GM19351 (cell line): ENCODE results near the gene CSAD.
"Not testable (repeated sequence)": the region's sequence is repeated elsewhere in the genome, so short reads cannot be mapped to it uniquely, and the experiment has no call there.

ENCODE experiments used
- ATAC-seq: cut with Tn5 transposase; IDR thresholded peaks from one replicate; pipeline ENCODE4 v1.9.1; 2021; ENCODE audit warnings: mild to moderate bottlenecking, moderate library complexity; ENCODE audit not compliant: unreplicated experiment

Gene CSAD

DNA sequence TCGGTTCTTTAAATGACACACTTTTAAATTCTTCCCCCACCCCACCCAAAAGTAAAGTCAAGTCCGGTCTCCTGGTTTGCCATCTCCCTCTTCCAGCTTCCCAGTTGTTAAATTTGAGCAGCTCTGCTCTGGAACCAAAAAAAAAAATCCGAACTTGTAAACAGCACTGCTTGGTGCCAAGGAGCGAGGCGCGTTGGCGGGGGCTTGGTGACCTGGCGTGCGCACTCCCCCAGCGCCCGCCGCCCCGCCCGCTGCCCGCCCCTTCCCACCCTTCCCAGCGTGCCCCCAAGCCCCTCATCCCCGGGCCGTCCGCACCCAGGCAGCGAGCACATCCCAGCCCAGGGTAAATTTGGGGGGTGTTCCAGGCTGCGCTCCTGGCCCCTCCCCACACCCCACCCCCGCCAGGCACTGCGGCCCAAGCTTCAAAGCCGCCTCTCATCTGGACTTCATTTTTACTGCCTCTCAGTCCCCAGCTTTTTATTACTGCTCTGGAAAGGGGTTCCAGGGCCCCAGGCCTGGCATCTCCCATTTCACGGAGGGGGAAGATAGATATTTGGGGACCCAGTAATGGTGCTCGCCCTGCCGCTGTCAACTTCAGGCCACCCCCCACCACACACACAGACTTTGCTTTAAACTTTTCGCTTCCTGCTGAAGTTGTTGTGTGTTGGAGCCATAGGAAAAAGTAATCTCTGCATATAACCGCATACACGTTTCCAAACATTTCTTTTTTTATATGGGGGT is 38.0 kb upstream of the CSAD start:
- ATAC-seq = no peak

DNA sequence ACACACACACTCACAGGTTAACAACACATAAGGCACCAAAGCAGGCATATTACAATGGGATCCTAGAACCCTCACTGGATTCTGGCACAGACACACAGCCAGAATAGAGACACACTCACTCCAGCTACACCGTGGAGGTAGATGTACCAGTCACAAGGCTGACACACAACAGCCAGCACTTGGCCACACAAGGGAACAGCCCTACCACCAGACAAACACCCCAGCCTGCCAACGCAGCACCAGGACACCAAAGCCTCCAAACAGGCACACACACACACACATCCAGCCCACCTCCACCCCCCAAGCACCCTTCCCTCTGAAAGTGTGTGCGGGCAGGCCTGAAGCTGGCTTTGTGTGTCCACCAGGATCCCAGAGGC is 37.2 kb upstream of the CSAD start:
- no peak for ATAC-seq

DNA sequence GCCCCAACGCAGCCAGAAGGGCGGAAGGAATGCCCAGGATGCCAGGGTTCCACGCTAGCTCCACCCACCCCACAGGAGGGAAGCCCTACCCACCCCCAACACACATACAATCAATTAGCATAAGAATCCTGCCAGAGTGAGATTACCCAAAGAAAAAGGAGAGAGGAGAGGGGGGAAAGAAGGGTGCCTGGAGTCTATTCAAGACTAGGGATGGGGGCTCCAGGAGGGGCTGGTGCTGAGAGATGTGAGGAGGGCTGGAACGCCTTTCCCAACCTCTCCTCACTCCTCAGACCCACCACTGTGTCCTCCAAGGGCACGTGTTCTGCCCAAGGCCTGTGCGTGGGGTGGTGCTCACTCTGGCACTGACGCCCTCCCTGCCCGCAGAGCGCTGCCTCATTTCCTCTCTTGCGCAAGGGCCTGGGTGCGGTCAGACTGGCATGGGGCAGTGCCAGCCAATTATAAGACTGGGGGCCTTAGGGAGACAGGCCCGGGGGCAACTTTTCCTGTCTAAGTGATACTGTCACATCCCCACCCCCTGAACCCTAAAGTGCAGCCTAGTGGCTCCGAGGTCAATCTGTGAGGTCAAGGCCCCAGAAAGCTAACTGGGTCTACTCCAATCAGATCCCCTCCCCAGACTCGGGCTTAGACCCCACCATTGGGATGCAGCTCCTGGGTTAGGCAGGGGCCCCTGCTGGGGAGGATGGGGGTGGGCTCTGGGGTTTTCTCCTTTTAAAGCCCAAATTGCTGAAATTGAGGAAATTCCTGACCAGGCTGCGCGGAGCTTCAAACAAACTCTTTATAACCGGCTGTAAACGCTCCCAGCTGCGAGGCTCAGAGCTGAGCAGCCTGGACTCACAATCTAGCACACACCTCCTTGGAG is 36.6 kb upstream of the CSAD start:
- no peak for ATAC-seq

DNA sequence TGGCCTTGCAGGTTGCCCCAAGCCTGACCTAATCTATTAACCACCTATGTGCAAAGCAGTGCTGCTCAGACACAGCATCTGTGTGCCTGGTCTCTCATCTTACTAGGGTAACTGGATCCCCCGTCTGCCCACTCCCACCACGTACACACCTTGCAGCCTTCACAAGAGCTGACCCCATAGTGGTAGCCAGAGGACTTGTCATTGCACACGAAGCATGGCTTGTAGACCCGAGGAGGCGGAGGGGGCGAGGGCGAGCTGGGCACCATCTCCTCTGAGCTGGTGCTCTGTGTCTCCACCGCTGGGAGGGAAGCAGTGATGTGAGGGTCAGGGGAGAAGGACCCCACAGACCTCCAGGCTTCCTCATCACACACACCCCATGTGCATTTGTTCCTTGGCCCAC is 34.8 kb upstream of the CSAD start:
- ATAC-seq = no peak

- no peak for ATAC-seq
Observed at GRCh38 chr12:53214687-53215455, 34.1 kb upstream of the CSAD start.

- no peak for ATAC-seq
Observed at GRCh38 chr12:53214221-53214620, 33.5 kb upstream of the CSAD start.

- ATAC-seq = no peak
Observed at GRCh38 chr12:53213348-53213747, 32.6 kb upstream of the CSAD start.

- ATAC-seq = no peak
Observed at GRCh38 chr12:53212931-53213330, 32.2 kb upstream of the CSAD start.

DNA sequence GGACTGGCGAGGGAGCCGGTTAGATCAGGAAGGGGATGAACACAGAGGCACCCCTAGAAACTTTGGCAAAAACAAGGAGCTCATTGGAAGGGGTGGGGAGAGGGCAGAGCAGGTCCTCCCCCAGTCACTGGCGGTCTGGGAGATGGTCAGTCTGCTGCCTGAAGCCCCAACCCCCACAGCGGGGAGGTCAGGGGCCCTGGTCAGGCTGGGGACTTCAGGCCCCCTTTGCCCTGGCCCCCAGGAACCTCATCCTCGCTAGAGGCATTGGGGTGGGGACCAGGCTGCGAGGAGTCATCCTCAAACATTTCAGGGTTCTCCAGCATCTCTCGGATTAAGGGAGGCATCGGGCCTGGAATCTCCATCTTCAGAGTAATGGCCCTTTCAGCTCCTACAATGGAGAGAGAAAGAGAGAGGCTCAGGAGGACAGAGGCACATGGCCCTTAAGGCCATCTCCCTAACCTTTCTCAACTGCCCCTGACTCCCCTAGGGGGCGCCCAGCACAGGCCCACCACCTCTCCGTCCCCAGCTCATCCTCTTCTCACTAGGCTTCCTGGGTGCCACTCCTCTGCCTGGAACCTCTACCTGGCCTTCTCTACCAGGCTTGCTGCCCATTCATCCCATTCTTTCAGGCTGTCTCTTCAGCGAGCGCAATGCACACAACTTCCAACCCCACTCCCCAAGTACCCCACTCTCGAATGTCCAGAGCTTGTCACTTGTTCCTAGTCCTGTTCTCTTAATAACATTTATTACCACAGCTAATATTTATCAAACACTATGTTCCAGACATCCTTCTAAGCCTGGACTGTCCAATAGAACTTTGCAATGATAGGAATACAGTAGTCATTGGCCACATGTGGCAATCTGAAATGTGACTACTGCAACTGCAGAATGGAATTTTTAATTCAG is 31.0 kb upstream of the CSAD start:
- ATAC-seq = no peak

- ATAC-seq = no peak
Observed at GRCh38 chr12:53210843-53211242, 30.1 kb upstream of the CSAD start.

DNA sequence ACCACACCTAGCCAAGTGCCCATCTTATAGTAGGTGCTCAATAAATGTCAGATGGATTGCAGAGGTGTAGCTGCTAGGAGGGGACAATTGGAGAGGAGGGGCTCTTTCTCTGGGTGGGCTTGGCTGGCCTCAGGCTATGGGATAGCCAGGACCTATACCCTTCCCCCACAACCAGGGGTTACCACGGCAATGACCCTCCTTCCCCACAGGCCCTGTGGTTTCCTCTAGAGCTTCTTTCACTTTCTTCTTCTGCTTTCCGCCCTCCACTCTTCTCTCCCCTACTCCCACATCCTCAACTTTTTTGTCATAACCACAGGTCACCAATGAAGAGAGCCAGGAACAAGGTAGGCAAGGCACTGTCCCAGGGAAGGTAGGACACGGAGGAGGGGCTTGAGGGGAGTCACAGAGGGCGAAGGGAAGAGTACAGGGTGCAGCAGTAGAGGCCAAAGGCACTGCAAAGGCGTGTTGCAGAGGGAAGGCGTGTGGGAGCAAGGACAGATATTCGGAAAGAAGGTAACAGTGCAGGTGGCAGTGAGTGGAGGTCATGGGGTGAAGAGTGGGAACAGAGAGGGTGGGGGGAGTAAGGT is 28.2 kb upstream of the CSAD start:
- peak; percentile 35 for ATAC-seq

GRCh38 chr12:53208435-53208834 is 27.7 kb upstream of the CSAD start:
- no peak for ATAC-seq

DNA sequence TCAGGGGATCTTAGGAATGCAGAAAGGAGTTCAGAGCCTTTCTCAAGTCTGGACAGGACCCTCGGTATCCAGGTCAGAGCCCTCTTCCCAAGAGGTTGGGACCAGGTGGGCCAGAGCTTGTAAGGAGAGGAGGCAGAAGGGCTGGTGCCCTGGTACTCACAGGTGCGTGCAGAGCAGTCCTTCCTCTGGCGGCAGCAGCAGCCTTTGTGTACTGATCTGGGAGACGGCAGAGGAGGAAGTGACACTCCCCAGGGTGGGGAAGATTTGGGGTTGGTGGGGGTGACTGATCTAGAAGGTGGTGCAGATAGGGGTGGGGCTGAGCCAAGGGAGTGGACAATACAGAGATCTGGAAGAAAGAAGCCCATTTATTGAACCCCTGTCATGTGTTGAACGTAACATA is 26.3 kb upstream of the CSAD start, which contains the start of gene ITGB7:
ITGB7 (minus strand) TSS at position 210 of the 400 bp plus-strand sequence. CDS start 6,808 bp downstream, outside the sequence.
- ATAC-seq = peak; percentile 53

- ATAC-seq = peak; percentile 76
Observed at GRCh38 chr12:53205747-53206419, 25.2 kb upstream of the CSAD start.

DNA sequence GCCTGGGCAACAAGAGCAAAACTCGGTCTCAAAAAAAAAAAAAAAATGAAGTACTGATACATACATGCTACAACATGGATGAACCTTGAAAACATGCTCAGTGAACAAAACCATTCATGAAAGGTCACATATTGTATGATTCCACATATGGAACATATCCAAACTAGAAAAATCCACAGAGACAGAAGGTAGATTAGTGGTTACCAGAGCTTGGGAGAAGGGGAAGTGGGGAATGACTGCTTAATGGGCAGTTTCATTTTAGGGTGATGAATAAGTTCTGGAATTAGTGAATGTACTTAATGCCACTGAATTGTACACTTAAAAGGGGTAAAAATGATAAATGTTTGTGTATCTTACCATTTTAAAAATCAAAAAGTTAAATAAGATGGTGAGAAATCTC is 23.6 kb upstream of the CSAD start:
- no peak for ATAC-seq

DNA sequence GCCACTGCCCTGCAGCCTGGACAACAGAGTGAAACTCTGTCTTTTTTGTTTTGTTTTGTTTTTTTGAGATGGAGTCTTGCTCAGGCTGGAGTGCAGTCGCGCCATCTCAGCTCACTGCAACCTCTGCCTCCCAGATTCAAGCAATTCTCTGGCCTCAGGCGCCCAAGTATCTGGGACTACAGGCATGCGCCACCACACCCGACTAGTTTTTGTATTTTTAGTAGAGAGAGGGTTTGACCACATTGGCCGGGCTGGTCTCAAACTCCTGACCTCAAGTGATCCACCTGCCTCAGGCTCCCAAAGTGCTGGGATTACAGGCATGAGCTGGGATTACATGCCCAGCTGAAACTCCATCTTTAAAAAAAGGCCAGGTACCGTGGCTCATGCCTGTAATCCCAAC is 21.6 kb upstream of the CSAD start:
- ATAC-seq = not testable (repeated sequence)

GRCh38 chr12:53201639-53202038 is 20.9 kb upstream of the CSAD start:
- no peak for ATAC-seq

- ATAC-seq = no peak
Observed at GRCh38 chr12:53201177-53201541, 20.4 kb upstream of the CSAD start.

DNA sequence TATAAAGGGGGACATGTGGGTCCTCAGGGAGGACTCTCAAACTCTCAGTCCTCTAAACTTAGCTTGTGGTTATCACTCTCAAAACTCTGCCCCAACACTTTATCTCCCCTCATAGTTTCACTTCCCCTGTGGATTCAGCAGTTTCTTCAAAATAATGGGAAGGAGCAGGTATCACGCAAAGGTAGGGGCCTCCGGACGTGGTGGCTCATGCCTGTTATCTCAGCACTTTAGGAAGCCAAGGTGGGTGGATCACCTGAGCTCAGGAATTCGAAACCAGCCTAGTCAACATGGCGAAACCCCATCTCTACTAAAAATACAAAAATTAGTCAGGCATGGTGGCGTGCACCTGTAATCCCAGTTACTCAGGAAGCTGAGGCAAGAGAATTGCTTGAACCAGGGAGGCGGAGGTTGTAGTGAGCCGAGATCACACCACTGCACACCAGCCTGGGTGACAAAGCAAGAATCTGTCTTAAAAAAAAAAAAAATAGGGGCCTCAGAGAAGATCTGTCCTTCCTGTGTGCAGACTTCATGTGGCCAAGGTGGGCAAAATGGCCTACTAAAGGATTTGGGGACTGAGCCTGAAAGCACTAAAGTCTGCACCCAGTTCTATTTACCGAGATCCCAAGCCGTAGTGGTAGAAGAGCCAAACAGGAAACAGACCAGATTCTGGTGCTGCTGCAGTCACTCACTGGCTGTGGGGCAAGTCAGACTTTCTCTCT is 19.9 kb upstream of the CSAD start:
- ATAC-seq = peak; percentile 62
